Hindlimb muscle (tissue), 1 donor: ENCODE data around the gene LRRC14B. TPM values are rescaled to one million over a fixed set of nuclear protein-coding genes. Genes with fewer than 3 reads are reported as not detected.
"Not testable (repeated sequence)": the region's sequence is repeated elsewhere in the genome, so short reads cannot be mapped to it uniquely, and the experiment has no call there.

ENCODE experiments used
- DNase-seq: peaks from one replicate; pipeline ENCODE4 v3.0.0-alpha.2; 2013
- polyA plus RNA-seq: library from polyadenylated mRNA; unstranded; fragments of 120-200 nt; gene quantifications from one replicate; pipeline ENCODE4 v1.2.1, GENCODE V29; 2013; ENCODE audit not compliant: insufficient read length

The LRRC14B gene
- polyA plus RNA-seq, 1 donor, result 41.2 TPM

- no peak for DNase-seq
Measured at GRCh38 chr5:192970-193831, 1.9 kb downstream of the LRRC14B start.

GRCh38 chr5:194102-194501 is 2.8 kb downstream of the LRRC14B start:
- no peak for DNase-seq

- no peak for DNase-seq
Measured at GRCh38 chr5:194603-195209, 3.4 kb downstream of the LRRC14B start.

GRCh38 chr5:195401-196160 is 4.3 kb downstream of the LRRC14B start:
- no peak for DNase-seq

- no peak for DNase-seq
Measured at GRCh38 chr5:196350-196749, 5.1 kb downstream of the LRRC14B start.

- DNase-seq, result not testable (repeated sequence)
Measured at GRCh38 chr5:197031-197430, 5.7 kb downstream of the LRRC14B start.

- no peak for DNase-seq
Measured at GRCh38 chr5:197892-198489, 6.7 kb downstream of the LRRC14B start.

GRCh38 chr5:198516-199196 is 7.4 kb downstream of the LRRC14B start:
- no peak for DNase-seq

- no peak for DNase-seq
Measured at GRCh38 chr5:199197-199949, 8.1 kb downstream of the LRRC14B start.

GRCh38 chr5:199950-200645 is 8.8 kb downstream of the LRRC14B start:
- DNase-seq, result no peak

- no peak for DNase-seq
Measured at GRCh38 chr5:200985-201384, 9.7 kb downstream of the LRRC14B start.

- no peak for DNase-seq
Measured at GRCh38 chr5:201672-202071, 10.4 kb downstream of the LRRC14B start.

- DNase-seq, result no peak
Measured at GRCh38 chr5:203246-203930, 12.1 kb downstream of the LRRC14B start.

- DNase-seq, result no peak
Measured at GRCh38 chr5:204001-204400, 12.7 kb downstream of the LRRC14B start.

- no peak for DNase-seq
Measured at GRCh38 chr5:204462-204861, 13.2 kb downstream of the LRRC14B start.

- DNase-seq, result no peak
Measured at GRCh38 chr5:204966-205670, 13.8 kb downstream of the LRRC14B start.

GRCh38 chr5:206406-206805 is 15.1 kb downstream of the LRRC14B start:
- DNase-seq, result no peak

GRCh38 chr5:206927-207536 is 15.7 kb downstream of the LRRC14B start:
- no peak for DNase-seq

GRCh38 chr5:207599-207998 is 16.3 kb downstream of the LRRC14B start:
- no peak for DNase-seq
